GDM1 (cell line): ENCODE measurements around the gene CAMTA2.
"Not testable (repeated sequence)": the region's sequence is repeated elsewhere in the genome, so short reads cannot be mapped to it uniquely, and the experiment has no call there.

Experiments
- DNase-seq: peaks from one replicate; lab custom pipeline; 2025; lab: John Stamatoyannopoulos, UW

Gene CAMTA2

DNA sequence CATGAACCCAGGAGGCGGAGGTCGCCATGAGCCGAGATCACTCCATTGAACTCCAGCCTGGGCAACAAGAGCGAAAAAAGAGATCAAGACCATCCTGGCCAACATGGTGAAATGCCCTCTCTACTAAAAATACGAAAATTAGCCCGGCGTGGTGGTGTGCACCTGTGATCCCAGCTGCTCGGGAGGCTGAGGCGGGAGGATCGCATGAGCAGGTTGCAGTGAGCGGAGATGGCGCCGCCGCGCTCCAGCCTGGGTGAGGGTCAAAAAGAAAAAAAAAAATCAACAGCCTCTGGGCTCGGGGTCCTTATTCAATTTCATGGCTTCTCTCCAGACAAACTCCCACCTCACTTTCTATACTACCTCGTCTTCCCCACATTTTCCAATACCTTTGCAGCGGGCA is 58.6 kb downstream of the CAMTA2 start:
- DNase-seq, result no peak

DNA sequence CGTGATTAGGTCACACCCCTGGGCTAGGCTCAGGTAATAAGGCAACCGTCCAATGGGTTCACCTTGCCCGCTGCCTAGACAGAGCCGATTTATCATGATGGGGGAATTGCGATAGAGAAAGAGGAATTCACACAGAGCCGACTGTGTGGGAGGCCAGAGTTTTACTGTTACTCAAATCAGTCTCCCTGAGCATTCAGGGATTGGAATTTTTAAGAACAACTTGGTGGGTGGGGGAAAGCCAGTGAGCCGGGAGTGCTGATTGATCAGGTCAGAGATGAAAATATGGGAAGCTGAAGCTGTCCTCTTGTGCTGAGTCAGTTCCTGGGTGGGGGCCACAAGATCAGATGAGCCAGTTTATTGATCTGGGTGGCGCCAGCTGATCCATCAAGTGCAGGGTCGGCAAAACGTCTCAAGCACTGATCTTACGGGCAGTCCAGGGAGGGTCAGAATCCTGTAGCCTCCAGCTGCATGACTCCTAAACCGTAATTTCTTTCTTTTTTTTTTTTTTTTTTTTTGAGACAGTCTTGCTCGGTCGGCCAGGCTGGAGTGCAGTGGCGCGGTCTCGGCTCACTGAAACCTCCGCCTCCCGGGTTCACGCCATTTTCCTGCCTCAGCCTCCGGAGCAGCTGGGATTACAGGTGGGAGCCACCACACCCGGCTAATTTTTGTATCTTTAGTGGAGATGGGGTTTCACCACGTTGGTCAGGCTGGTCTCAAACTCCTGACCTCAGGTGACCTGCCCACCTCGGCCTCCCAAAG is 60.7 kb downstream of the CAMTA2 start:
- DNase-seq, result not testable (repeated sequence)

DNA sequence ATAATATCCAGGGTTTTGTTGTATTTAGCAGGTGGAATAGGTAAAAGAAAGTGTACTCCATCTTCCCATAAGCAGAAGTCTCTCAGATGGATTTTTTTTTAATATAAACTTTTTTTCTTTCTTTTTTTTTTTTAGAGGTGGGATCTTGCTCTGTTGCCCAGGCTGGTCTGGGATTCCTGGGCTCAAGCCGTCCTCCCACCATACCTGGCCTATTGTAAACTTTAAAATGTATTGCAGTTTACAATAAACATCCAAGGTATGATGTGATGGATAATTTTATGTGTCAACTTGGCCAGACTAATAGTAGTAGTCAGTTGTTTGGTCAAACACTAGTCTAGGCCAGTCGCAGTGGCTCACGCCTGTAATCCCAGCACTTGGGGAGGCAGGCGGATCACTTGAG is 66.2 kb downstream of the CAMTA2 start:
- DNase-seq, result no peak

DNA sequence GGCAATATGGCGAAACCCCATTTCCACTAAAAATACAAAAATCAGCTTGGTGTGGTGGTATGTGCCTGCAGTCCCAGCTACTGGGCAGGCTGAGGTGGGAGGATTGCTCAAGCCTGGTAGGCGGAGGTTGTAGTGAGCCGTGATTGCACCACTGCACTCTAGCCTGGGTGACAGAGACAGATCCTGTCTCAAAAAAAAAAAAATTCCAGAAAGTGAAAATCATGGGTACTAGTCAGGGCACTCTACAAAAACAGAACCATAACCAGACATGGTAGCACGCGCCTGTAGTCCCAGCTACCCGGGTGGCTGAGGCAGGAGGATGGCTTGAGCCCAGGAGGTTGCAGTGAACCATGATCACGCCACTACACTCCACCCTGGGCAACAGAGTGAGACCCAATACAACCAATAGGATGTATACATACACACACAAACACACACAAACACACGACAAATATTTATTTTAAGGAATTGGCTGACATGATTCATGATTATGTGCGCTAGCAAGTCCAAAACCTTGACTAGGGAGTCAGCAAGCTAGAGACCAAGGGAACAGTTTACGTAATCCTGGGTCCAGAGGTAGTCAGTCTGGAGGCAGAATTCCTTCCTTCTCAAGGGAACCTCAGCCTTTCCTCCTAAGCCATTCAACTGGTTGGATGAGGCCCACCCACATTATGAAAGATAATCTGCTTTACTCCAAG is 67.0 kb downstream of the CAMTA2 start:
- DNase-seq, result no peak

DNA sequence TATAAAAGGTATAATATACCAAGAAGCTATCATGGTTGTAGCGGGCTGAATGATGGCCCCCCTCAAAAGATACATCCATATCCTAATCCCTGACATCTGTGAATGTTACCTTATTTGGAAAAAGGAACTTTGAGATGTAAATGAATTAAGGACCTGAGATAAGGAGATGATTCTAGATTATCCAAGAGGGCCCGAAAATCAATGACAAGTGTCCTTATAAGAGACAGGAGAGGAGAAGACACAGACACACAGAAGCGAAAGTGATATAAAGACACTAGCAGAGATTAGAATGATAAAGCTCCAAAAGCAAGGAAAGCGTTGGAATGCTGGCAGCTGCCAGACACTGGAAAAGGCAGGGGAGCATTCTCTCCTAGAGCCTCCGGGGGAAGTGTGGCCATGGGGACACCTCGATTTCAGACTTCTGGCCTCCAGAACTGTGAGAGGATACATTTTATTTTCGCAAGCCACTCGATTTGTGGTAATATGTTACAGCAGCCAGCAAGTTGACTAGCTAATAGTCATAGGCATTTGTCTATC is 67.9 kb downstream of the CAMTA2 start:
- no peak for DNase-seq
